Pancreas (tissue), 10 donors: ENCODE data around the gene MCEMP1. TPM values are rescaled to one million over a fixed set of nuclear protein-coding genes. Genes with fewer than 3 reads are reported as not detected.
A peak's percentile ranks its signal among the peaks of the same experiment; 100 is the strongest.

ENCODE experiments used
- ATAC-seq, 4 donors: fragments of 200-7000 bp; cut with Tn5 transposase; one replicate each; pipeline versions ENCODE4 v1.8.0 to v1.9.1; 2020; ENCODE audit warnings: mild to moderate bottlenecking in 4 of 4, moderate library complexity in 4 of 4
- DNase-seq, 6 donors: peaks; one replicate each; pipeline ENCODE4 v3.0.0-alpha.2; 2020
- FAIRE-seq: peaks from 2 replicates; lab custom pipeline; 2012; peaks lifted over from hg19 to GRCh38; lab: Jason Lieb, UNC
- H3K27ac ChIP-seq, 4 donors: fragments of 200-600 bp; sonication (generic); 1 replicate in 3 of 4; 2 replicates in 1 of 4; pipeline versions ENCODE4 v1.5.0 to v1.8.0; 2020
- H3K27me3 ChIP-seq, 4 donors: fragments of 200-600 bp; one replicate each; pipeline ENCODE4 v1.8.0; 2021
- H3K36me3 ChIP-seq, 3 donors: fragments of 200-600 bp; sonication (generic) in 1 of 3; one replicate each; pipeline versions ENCODE4 v1.5.0 to v1.8.0; 2020 to 2021
- H3K4me1 ChIP-seq, 3 donors: fragments of 200-600 bp; one replicate each; pipeline ENCODE4 v1.8.0; 2021
- H3K4me3 ChIP-seq, 4 donors: fragments of 200-600 bp; sonication (generic) in 2 of 4; one replicate each; pipeline versions ENCODE4 v1.5.0 to v1.8.0; 2020 to 2021
- H3K9me3 ChIP-seq, 4 donors: fragments of 200-600 bp; one replicate each; pipeline ENCODE4 v1.8.0; 2021
- WGBS, 2 donors: extraction: QIAGEN DNeasy Blood & Tissue Kit; methylation state at CpG; one replicate each; pipeline ENCODE4 v1.1.7; 2013; 5-methylcytosine and 5-hydroxymethylcytosine counted together
- intact Hi-C, 3 donors: fragments of 100-400 bp; cut with DNase I; formaldehyde crosslinking; loops; one replicate each; pipeline versions ENCODE4 v1.11.1 to v1.14.2; 2022
- polyA plus RNA-seq, 2 donors: library from polyadenylated mRNA; stranded (reverse); fragments of 200-250 nt; gene quantifications; one replicate each; pipeline ENCODE4 v1.2.3, GENCODE V29; 2013
- total RNA-seq, 6 donors: library from RNA; stranded (reverse); fragmentation: NEBNext Ultra II Directional in 4 of 6; extraction: Animal tissue kit (Norgen Biotek cat#: 25700) in 4 of 6; gene quantifications; one replicate each; pipeline versions ENCODE4 v1.2.1 to v1.2.4, GENCODE V29; 2021 to 2023
- TF ChIP-seq, protein P1 (sequence below), 4 donors: fragments of 200-600 bp; sonication (generic) in 3 of 4; IDR thresholded peaks; one replicate each; pipeline versions ENCODE4 v1.5.0 to v1.8.0; 2021; ENCODE audit warnings: antibody characterized with exemption in 4 of 4
- donor health status: healthy with polysubstance abuse.
- donor health status: DM: no; HTN: no; CAD: no; lungs with moderate emphysema.
- donor health status: DM: no; HTN: no; CAD: no.
- donor health status: control.
- donor health status: control.
- donor health status: Bipolar disorder and iron deficiency.
- donor health status: DM: yes; HTN: yes; CAD: no.
- donor health status: DM: no; HTN: no; CAD: no.
- donor health status: DM: no; HTN: no; CAD: no.
- donor health status: DM: yes; HTN: yes; CAD: no.

MCEMP1 gene
- total and polyA plus RNA-seq, 8 donors, result 0.16 to 1.5 (median 0.39) TPM; not detected in 2

DNA sequence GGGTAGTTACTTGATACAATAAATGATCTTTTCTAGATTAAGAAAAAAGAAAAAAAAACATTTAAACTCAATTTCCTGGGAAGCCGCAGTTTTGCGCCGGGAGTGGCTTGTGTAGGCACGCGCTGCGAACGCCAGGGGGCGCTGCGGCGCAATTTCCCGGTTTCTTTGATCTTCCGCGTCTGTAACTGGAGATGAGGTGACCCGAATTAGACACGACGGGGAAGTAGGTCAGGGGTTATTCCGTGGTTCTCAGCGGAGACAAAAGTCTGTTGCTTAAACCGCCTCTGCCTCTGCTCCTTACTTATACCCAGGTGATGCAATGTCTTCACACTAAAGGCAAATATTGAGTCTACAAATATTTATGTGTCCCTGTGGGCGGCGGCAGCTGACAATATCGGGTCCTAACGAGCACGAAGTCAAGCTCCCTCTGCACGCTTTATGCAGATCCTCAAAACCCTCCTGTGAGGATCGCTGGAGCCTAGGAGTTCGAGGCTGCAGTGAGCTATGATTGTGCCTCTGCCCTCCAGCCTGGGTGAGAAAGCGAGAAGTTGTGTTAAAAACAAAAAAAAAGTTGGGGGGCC, 24.7 kb upstream of the MCEMP1 start:
- WGBS, 2 donors, result 4 to 5% methylated on average over 28 of the region's 28 CpGs
- ATAC-seq (peak; percentile 87 to 93 (median 90)), DNase-seq (peak; percentile 82 to 95 (median 88)), FAIRE-seq (peak; percentile 53)
- Histone ChIP-seq H3K27me3 (no peaks in the 10 kb centered on the region), H3K27ac (peak overlapping the region; percentile 39 to 78 (median 64)), H3K9me3 (no peaks in the 10 kb centered on the region), H3K4me1 (peaks cover 0 to 3% (median 0%) of the 10 kb centered on the region in 3 donors), H3K36me3 (no peaks in the 10 kb centered on the region), H3K4me3 (peak overlapping the region in 1 of 4 donors; percentile 8)
- TF ChIP-seq, protein P1, sequence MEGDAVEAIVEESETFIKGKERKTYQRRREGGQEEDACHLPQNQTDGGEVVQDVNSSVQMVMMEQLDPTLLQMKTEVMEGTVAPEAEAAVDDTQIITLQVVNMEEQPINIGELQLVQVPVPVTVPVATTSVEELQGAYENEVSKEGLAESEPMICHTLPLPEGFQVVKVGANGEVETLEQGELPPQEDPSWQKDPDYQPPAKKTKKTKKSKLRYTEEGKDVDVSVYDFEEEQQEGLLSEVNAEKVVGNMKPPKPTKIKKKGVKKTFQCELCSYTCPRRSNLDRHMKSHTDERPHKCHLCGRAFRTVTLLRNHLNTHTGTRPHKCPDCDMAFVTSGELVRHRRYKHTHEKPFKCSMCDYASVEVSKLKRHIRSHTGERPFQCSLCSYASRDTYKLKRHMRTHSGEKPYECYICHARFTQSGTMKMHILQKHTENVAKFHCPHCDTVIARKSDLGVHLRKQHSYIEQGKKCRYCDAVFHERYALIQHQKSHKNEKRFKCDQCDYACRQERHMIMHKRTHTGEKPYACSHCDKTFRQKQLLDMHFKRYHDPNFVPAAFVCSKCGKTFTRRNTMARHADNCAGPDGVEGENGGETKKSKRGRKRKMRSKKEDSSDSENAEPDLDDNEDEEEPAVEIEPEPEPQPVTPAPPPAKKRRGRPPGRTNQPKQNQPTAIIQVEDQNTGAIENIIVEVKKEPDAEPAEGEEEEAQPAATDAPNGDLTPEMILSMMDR (IDR thresholded peaks at IDR 0.05), result peak; percentile 99
- intact Hi-C loops, result no loop called here

DNA sequence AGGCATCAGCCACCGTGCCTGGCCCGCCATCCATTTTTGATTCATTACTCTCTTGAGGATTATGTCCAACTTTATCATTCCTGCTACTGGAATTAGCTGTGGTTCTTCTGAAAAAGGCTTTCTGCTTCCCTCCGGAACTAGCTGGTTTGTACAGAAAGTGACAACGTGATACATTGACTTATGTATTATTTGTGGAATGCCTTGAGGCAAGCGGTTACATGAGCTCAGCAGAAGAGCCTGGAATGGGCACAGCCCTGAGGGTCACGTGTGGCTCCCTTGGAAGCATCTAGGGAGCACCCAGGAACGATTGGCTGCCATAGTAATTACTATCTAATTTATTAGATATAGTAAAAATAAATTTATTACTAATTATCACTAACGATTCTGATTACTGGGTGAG, 22.5 kb upstream of the MCEMP1 start:
- no peak for DNase-seq
- FAIRE-seq, result no peak
- ATAC-seq, result no peak
- Histone ChIP-seq H3K27me3 (no peaks in the 10 kb centered on the region), H3K27ac (no peak overlapping the region), H3K9me3 (no peaks in the 10 kb centered on the region), H3K4me1 (peaks cover 0 to 3% (median 0%) of the 10 kb centered on the region in 3 donors), H3K36me3 (no peaks in the 10 kb centered on the region), H3K4me3 (no peak overlapping the region)
- intact Hi-C loops, result no loop called here
- TF ChIP-seq, protein P1 (IDR thresholded peaks at IDR 0.05), result no peak
- WGBS, 2 donors, result 48% methylated on average over 8 of the region's 8 CpGs

DNA sequence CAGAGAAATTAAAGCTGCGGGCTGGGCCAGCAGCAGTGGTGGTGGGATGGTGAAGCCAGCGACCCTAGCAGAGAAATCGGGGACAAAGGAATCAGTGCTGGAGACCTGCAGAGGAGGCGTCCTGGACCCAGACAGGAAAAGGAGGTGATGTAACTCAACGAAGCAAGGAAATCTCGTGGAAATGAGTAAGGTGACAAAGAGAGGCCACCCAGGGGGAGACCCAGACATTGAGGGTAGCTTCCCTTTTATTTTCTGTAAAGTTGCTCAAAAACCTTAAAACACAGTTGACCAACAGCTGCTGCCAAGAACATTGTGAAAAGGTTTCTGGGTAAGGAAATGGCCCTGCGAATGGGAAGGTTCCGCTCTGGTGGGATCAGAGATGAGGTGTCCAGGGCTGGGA, 21.3 kb upstream of the MCEMP1 start:
- intact Hi-C loops, result no loop called here
- Histone ChIP-seq H3K9me3 (no peaks in the 10 kb centered on the region), H3K27ac (no peak overlapping the region), H3K4me3 (no peak overlapping the region), H3K4me1 (peaks cover 0 to 3% (median 0%) of the 10 kb centered on the region in 3 donors), H3K36me3 (no peaks in the 10 kb centered on the region), H3K27me3 (no peaks in the 10 kb centered on the region)
- ATAC-seq (no peak), DNase-seq (no peak), FAIRE-seq (no peak)
- TF ChIP-seq, protein P1 (IDR thresholded peaks at IDR 0.05), result no peak
- WGBS, 2 donors, result 57 to 73% methylated on average over 8 of the region's 8 CpGs

DNA sequence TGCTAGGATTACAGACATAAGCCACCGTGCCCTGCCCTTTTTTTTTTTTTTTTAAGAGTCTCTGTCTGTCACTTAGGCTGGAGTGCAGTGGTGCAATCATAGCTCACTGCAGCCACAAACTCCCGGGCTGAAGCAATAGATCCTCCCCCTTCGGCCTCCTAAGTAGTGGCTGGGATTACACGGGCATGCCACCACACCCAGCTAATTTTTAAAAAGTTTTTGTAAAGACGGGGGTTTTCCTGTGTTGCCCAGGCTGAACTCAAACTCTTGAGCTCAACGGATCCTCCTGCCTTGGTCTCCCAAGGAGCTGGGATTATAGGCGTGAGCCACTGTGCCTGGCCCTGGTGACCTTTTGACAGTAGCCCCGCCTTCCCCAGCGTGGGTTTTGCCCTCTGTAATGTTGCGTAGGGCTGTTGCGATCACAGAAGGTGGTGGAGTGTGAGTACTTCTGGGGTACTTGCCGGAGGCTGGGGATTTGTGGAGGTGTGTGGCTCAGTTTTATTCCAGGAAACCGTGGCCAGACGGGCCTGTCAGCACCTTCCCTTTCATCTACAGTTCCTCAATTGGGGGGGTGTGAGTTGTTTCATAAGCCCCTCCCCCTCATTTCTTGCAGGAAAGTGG, 19.6 kb upstream of the MCEMP1 start:
- DNase-seq (no peak), FAIRE-seq (no peak), ATAC-seq (peak in 2 of 4 donors; percentile 38 to 39)
- Histone ChIP-seq H3K27ac (no peak overlapping the region), H3K27me3 (no peaks in the 10 kb centered on the region), H3K9me3 (no peaks in the 10 kb centered on the region), H3K4me1 (no peaks in the 10 kb centered on the region), H3K36me3 (no peaks in the 10 kb centered on the region), H3K4me3 (no peak overlapping the region)
- intact Hi-C loops, result no loop called here
- TF ChIP-seq, protein P1 (IDR thresholded peaks at IDR 0.05), result no peak
- 57 to 61% methylated on average over 14 of the region's 14 CpGs for WGBS, 2 donors

DNA sequence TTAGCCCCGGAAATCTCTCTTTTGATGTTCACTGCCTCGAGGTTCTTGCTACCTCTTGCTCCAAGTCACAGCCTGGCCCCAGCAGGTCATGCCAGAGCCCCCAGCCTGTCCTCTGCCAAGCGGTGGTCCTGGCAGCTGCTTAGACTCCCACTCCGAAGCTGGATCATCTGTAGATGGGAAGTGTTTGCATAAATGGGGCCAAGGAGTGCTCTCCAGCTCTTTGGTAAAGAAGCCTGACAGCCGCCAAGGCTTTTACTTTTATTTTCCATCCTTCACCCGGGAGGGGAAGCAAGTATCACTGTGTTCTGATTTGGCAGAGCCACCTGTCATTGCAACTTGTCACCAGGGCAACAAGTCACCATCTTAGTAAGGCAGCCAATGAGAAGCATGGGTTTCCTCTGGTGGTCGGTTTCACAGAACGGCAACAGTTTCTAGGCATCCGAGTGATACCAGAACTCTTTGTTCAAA, 18.6 kb upstream of the MCEMP1 start:
- no peaks in the 10 kb centered on the region for H3K4me1 ChIP-seq
- H3K27ac ChIP-seq, result no peak overlapping the region
- H3K27me3 ChIP-seq, result no peaks in the 10 kb centered on the region
- H3K9me3 ChIP-seq, result no peaks in the 10 kb centered on the region
- TF ChIP-seq, protein P1 (IDR thresholded peaks at IDR 0.05), result no peak
- DNase-seq (no peak), FAIRE-seq (no peak), ATAC-seq (no peak)
- intact Hi-C loops, result no loop called here
- 28% methylated on average over 9 of the region's 9 CpGs for WGBS, 2 donors
- no peaks in the 10 kb centered on the region for H3K36me3 ChIP-seq
- H3K4me3 ChIP-seq, result no peak overlapping the region
